Erythroblast (primary cell): ENCODE results near the gene AMT.

Experiments used
- DNase-seq, 2 experiments: peaks; one replicate each; lab custom pipeline; 2025; lab: John Stamatoyannopoulos, UW
- GATA1 ChIP-seq: IDR thresholded peaks from 2 replicates; pipeline ENCODE4 v1.6.1; 2011; ENCODE audit warnings: low read depth, mild to moderate bottlenecking, control low read depth, low read length, moderate library complexity
- POLR2A ChIP-seq: IDR thresholded peaks from 2 replicates; pipeline ENCODE4 v1.6.1; 2011; ENCODE audit warnings: mild to moderate bottlenecking, low read length

The AMT gene

GRCh38 chr3:49389297-49389696 lies 33.0 kb downstream of the AMT start:
- DNase-seq: no peak
- TF ChIP-seq GATA1 (no peak), POLR2A (no peak)

- no peak for DNase-seq
- no peak for TF ChIP-seq GATA1
- no peak for TF ChIP-seq POLR2A
Observed at GRCh38 chr3:49388289-49388820, 33.9 kb downstream of the AMT start.

GRCh38 chr3:49387721-49388120 lies 34.6 kb downstream of the AMT start:
- DNase-seq: no peak
- TF ChIP-seq POLR2A (no peak), GATA1 (no peak)

- DNase-seq: no peak
- no peak for TF ChIP-seq POLR2A
- no peak for TF ChIP-seq GATA1
Observed at GRCh38 chr3:49386056-49386756, 36.1 kb downstream of the AMT start.

GRCh38 chr3:49385617-49386016 lies 36.7 kb downstream of the AMT start:
- no peak for DNase-seq
- no peak for TF ChIP-seq POLR2A
- TF ChIP-seq GATA1: no peak

GRCh38 chr3:49383387-49383786 lies 38.9 kb downstream of the AMT start:
- no peak for TF ChIP-seq POLR2A
- no peak for TF ChIP-seq GATA1
- DNase-seq: no peak

- DNase-seq: no peak
- no peak for TF ChIP-seq POLR2A
- no peak for TF ChIP-seq GATA1
Observed at GRCh38 chr3:49378249-49378895, 43.9 kb downstream of the AMT start.

GRCh38 chr3:49377483-49377882 lies 44.8 kb downstream of the AMT start:
- TF ChIP-seq POLR2A (no peak), GATA1 (no peak)
- peak in 1 of 2 experiments; percentile 28 for DNase-seq

- no peak for TF ChIP-seq GATA1
- no peak for TF ChIP-seq POLR2A
- DNase-seq: no peak
Observed at GRCh38 chr3:49371946-49372345, 50.3 kb downstream of the AMT start.

- no peak for TF ChIP-seq POLR2A
- TF ChIP-seq GATA1: no peak
- DNase-seq: no peak
Observed at GRCh38 chr3:49370585-49371290, 51.5 kb downstream of the AMT start.
